ENCODE data around the gene ATAD3C.
"Not testable (repeated sequence)": the region's sequence is repeated elsewhere in the genome, so short reads cannot be mapped to it uniquely, and the experiment has no call there.

The ATAD3C gene

DNA sequence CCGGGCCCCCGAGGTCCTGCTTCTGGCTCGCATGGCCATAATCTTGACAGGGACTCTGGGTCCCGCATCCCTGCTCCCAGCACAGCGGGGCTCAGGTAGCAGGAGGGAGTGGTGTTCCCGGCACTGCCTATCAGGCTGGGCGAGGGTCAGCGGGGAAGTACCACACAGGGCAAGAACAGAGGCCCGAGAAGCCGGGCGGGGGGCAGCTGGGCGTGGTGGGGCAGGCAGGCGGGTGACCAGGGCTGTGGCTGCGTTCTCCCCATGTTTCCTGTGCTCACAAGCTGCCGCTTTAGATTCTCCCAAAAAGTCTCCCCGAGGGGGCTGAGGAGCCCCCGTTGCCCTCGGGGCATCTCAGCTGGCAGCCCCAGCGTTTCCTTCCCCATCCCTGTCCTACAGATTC, 40.4 kb downstream of the ATAD3C start:
- intact Hi-C loops (cut with DNase I), result no loop called here
- DNase-seq, result no peak

- no peak for DNase-seq
- intact Hi-C loops (cut with DNase I), result no loop called here
Measured at GRCh38 chr1:1490633-1491230, 41.2 kb downstream of the ATAD3C start.

DNA sequence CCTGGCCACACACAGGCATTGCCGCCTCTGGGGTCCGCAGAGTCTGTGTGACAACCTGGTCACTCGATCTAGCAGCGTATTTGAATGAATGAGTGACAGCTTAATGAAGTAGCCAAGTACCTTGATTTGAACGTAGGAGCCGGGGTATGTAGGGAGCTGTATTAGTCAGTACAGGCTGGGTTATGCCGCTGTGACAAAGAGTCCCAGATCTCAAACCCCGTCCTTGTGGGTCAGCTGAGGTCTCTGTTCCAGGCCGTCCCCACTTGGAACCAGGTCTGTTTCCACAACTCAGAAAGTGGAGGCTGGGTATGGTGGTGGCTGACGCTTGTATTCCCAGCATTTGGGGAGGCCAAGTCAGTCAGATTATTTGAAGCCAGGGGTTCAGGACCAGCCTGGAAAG, 42.1 kb downstream of the ATAD3C start:
- intact Hi-C loops (cut with DNase I), result no loop called here
- DNase-seq, result no peak

DNA sequence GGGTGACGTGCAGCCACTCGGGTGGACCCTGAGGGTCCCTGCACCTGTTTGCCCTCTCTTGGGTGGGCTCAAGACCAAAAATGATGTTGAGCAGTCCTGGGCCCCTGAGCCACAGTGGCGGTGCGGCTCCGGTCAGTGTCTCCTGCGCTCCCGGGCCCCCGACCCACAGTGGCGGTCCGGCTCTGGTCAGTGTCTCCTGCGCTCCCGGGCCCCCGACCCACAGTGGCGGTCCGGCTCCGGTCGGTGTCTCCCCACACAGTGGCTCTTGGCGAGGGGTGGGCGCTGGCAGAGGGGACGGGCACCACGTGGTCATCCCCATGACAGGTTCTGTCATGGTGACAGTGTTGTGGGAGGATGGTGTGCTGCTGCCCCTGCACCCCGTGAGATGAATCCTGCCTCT, 44.8 kb downstream of the ATAD3C start:
- DNase-seq; intact Hi-C loops (cut with DNase I): not testable (repeated sequence)

- DNase-seq; intact Hi-C loops (cut with DNase I): not testable (repeated sequence)
Measured at GRCh38 chr1:1495461-1495975, 46.0 kb downstream of the ATAD3C start.

DNA sequence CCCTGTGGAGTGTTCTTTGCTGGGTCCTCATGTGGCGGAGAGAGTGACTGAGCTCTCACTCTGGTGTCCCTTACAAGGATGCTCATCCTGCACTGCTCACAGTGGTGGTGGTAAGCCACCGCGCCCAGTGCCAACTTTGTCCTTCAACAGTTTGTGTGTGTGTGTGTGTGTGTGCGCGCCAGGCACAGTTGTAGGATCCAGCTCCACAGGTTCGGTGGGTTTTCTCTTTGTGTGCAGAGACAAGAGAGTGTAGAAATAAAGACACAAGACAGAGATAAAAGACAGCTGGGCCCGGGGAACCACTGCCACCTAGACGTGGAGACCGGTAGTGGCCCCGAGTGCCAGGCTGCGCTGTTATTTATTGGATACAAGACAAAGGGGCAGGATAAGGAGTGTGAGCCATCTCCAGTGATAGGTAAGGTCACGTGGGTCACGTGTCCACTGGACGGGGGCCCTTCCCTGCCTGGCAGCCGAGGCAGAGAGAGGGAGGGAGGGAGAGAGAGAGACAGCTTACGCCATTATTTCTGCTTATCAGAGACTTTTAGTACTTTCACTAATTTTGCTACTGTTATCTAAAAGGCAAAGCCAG, 55.4 kb downstream of the ATAD3C start:
- peak in 8 of 10 donors; percentile 43 to 95 (median 60) for DNase-seq
- intact Hi-C loops (cut with DNase I), result not testable (repeated sequence)

GRCh38 chr1:1505366-1505798, 55.9 kb downstream of the ATAD3C start:
- peak in 5 of 10 donors; percentile 39 to 93 (median 44) for DNase-seq
- intact Hi-C loops (cut with DNase I), result not testable (repeated sequence)

DNA sequence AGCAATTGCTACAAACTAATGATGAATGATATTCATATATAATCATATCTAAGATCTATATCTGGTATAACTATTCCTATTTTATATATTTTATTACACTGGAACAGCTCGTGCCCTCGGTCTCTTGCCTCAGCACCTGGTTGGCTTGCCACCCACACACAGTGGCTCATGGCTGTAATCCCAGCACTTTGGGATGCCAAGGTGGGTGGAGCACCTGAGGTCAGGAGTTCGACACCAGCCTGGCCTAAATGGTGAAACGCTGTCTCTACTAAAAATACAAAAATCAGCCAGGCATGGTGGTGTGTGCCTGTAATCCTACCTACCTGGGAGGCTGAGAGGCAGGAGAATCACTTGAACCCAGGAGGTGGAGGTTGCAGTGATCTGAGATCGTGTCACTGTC, 56.3 kb downstream of the ATAD3C start:
- DNase-seq; intact Hi-C loops (cut with DNase I): not testable (repeated sequence)

DNA sequence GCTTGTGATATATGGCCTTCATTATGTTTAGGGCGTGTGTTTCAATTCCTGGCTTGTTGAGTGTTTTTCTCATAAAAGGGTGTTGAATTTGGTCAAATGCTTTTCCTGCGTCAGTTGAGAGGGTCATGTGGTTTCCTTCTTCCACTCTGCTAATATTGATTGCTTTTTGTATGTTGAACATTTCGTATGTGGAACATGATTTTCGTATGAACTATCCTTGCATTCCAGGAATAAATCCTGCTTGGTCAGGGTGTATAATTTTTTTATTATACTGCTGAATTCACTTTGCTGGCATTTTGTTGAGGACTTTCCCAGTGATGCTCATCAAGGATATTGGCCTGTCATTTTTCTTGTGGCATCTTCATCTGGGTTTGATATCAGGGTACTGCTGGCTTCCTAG, 57.8 kb downstream of the ATAD3C start:
- intact Hi-C loops (cut with DNase I), result no loop called here
- DNase-seq, result no peak

DNA sequence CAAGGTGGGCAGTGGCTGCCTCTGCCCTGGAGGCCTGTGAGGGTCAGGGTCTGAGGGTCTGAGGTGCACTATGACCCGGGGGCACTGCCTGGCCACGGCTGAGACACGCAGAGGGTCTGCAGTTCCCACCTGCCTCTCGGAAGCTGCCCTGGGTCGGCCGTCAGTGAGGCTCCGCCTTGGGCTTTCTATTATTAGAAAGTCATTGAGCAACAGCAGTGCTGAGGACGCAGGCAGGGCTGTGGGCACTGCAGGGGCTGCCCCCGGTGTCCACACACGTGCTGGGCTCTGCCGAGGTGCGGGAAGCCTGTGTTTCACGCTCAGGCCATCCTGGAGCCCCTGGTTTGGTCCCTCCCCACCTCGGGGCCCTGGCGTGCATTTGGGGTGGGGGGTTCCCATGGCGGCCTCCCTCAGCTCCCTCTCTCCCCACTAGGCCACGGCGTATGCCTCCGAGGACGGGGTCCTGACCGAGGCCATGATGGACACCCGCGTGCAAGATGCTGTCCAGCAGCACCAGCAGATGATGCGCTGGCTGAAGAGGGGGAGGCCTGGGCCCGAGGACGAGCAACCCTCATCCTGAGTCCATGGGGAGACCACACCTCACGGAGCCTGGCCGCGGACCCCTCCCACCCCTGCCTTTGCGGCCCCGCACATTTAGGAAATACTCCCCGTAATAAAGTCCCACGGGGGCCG, 59.4 kb downstream of the ATAD3C start:
- DNase-seq; intact Hi-C loops (cut with DNase I): not testable (repeated sequence)

DNA sequence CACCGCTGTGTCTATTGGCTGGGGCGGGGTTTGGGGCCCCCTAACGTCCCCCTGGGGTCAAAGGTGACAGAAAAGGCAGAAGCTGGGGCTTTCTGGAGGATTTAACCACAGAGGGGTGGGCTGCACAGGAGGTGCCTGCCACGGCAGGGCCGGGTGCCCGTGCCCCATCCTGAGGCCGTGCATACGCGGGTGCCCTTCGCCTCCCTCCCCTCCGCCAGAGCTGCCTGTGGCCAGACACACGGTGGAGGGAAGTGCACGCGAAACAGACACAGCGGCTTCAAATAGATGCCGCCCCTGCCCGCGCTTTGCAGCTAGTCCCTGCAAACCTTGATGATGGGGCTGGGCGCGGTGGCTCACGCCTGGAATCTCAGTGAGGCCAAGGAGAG, 60.0 kb downstream of the ATAD3C start:
- DNase-seq; intact Hi-C loops (cut with DNase I): not testable (repeated sequence)

- no peak for DNase-seq
- intact Hi-C loops (cut with DNase I), result no loop called here
Measured at GRCh38 chr1:1510912-1511532, 61.5 kb downstream of the ATAD3C start.

DNA sequence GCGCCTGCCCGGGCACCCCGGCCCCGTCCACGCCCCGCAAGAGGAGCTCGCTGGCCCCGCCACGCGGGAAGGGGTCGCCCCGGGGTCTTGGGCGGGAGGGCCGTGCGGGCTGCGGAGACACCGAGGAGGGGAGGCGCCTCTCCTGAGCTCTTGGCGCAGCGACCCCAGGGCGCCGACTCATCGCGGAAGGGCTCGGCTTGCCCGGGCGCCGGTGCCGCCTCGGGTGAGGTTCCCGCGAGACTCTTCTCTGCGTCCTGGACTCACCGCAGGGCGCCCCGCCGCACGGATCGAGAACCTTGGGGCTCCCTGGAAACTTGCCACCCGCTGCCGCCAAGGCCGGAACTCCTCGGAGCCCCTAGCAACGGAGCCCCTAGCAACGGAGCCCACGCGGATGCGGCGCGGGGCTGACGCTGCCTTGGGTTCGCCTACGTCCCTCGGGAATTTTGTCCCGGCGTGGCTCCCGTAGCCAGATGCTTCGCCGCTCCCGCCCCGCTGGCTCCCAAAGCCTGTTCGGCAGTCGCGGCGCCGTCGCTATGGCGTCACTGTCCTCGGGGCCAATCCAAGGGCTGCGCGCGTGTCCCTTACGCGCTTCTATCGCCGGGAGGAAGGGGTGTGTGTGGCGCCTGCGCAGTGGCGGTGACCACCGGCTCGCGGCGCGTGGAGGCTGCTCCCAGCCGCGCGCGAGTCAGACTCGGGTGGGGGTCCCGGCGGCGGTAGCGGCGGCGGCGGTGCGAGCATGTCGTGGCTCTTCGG, 62.2 kb downstream of the ATAD3C start, which contains the start of gene ATAD3A:
TSS of gene ATAD3A (plus strand) at position 630 of the 753 bp plus-strand sequence. CDS start at position 737, 107 bp downstream.
- DNase-seq, result peak; percentile 98 to 100 (median 99)
- intact Hi-C loops (cut with DNase I), result no loop called here

DNA sequence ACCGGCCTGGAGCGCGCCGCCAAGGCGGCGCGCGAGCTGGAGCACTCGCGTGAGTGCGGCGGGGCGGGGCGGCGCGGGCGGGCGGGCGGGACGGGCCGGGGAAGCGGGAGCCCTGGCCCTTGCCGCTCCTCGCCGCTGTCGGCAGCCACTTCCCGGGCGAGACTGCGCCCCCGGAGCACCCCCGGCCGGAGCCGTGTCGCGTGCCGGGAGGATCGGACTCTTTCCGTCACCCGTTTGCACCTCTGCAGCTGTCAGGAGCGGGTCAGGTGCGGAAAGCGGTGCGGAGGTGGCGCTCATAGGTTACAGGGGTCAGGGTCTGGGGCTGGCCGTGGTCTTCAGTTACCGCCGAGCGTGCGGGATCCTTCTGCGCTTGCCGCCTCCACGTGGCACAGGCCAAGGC, 62.9 kb downstream of the ATAD3C start:
- intact Hi-C loops (cut with DNase I), result not testable (repeated sequence)
- DNase-seq, result peak in 1 of 10 donors; percentile 69

DNA sequence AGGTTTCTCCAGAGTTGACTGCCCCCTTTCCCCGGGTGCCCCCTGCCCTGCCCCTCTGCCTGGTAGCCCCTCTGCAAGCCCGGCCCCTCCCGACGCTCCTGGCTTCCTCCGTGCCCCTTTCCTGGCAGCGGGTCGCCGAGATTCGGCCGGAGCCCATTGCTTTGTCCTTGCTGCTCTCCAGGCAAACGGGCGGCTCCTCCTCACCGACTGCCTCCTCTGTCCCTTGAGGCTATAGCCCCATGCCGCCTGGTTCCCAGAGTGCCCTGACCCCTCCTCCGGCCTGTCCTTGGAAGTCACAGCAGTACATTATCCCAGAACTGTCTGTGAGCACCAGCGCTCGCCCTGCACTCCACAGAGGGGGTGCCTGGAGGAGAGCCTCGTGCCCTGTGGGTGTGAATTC, 64.2 kb downstream of the ATAD3C start:
- DNase-seq; intact Hi-C loops (cut with DNase I): not testable (repeated sequence)

DNA sequence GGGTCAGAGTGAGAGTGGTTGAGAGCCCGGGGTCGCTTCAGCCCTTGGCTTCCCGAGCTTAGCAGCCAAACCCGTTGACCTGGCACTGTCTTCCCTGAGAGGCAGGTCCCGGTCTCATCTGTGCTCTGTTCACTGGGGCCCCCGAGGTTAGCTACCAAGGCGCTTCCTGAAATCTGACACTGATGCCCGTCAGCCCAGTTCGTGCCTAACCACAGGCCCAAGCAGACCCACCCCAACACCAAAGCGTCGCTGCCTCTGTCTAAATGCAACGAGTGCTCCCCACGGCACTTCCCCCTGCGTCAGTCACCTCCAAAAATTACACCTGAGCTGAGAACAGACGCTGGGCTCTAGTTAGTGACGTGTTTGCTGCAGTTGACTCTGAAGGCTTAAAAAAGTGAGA, 64.9 kb downstream of the ATAD3C start:
- intact Hi-C loops (cut with DNase I); DNase-seq: not testable (repeated sequence)

- intact Hi-C loops (cut with DNase I), result not testable (repeated sequence)
Measured at GRCh38 chr1:1516923-1517322, 67.4 kb downstream of the ATAD3C start.

DNA sequence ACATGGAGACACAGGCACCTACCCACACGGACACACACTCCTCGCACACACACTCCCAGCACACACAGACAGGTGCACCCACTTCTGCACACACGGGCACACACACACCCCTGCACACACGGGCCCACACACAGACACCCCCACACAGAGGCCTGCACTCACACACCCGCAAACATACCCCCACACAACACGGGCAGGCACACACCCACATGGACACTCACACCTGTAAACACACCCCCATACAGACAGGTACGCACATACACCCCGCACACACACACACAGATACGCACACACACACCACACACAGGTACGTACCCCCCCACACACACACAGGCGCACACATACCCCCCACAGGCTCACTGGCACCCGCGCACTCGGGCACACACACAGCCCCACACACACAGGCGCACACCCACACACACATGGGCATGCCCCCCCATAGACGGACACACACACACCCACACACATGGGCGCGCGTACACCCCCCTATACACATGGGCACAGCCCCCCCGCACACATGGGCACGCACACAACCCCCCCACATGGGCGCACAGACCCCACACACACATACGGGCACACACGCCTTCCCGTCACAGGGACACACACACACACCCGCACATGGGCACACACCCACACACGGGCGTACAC, 68.6 kb downstream of the ATAD3C start:
- DNase-seq, result no peak
- intact Hi-C loops (cut with DNase I), result no loop called here

More at GRCh38 chr1:1516923-1517322, 67.4 kb downstream of the ATAD3C start:
- not testable (repeated sequence) for DNase-seq

GRCh38 chr1:1518621-1519007, 69.1 kb downstream of the ATAD3C start:
- intact Hi-C loops (cut with DNase I), result not testable (repeated sequence)
- DNase-seq, result peak in 1 of 10 donors; percentile 79
